Measurements from ENCODE around the gene LECT2.

LECT2 gene

GRCh38 chr5:135954899-135955298 is at the start of gene LECT2:
LECT2 (minus strand) TSS chr5:135954983; CDS start chr5:135954833, 150 bp downstream.
- no peak for DNase-seq

GRCh38 chr5:136004436-136004835 is 49.7 kb upstream of the LECT2 start:
- DNase-seq, result no peak

DNA sequence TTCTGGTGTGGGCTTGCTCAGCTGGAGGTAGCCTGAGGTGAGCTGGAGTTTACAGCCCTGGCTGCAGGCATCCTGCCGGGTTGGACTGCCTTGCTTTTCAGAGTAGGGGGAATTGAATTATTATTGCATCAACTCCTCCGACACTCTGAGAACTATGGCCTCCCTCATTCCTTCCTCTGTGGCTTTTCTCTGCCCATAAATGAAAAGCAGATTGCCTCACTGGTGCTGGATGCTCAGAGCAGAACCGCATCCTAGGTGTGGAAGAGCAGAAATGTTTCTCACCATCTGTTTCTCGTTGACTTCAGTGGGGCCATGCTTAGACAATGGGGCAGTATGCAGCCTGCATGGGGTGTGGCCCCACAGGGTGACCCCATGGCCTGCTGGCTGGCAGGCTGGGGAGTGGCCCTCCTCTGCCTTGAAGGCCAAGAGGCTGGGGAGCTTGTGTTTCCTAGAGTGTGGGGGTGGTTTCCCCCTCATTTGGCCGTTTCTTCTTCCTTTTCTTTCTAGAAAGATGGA is 46.7 kb upstream of the LECT2 start:
- DNase-seq, result no peak

DNA sequence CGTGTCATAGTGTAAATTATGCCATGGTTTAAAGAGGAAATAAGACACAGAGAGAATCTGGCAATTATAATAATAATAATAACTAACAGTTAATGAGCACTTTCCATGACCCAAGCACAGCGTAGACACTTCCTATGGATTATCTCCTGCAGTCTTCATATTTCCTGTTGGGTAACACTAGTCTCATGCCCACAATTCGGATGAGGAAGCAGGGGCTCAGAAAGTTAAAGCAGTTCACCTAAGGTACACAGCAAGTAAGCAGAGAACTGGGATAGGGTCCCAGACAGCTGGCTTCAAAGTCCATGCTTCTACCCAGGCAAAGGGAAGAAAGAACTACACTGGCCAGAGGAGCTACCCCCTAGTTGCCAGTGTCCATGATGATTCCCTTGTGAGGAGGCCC is 46.1 kb upstream of the LECT2 start:
- no peak for DNase-seq

GRCh38 chr5:136000147-136000546 is 45.4 kb upstream of the LECT2 start:
- DNase-seq, result no peak

GRCh38 chr5:135999406-136000139 is 44.8 kb upstream of the LECT2 start:
- peak; percentile 23 for DNase-seq

GRCh38 chr5:135998889-135999288 is 44.1 kb upstream of the LECT2 start:
- no peak for DNase-seq

DNA sequence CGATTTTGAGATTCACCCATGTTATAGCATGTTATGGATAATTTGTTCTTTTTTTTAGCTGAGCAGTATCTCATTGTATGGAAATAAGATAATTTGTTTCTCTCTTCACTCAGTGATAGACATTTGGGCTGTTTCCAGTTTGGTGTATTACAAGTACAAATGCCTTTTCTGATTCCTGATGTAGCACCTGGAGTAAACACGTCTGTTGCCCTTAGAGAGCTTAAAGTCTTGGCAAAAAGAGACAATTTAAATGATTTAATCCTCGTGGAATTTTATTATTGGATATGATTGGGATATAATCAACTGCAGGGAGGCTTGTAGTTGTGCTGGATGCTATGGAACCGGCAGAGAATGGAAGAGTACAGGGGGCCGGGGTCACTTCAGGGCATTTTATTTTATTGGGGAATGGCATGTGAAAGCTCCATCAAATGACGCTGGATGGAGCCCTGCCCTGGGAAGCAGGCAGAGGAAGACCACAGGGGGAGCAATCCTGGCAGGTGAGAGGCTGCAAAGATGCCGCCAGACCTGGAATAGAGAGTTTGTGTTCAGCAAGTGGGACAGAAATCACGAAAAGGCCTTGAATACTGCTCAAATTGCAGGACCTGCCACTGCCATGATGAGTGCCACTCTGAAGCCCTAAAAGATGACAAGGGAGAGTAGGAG is 43.0 kb upstream of the LECT2 start:
- no peak for DNase-seq

- DNase-seq, result no peak
Observed at GRCh38 chr5:135996611-135997010, 41.8 kb upstream of the LECT2 start.

- DNase-seq, result no peak
Observed at GRCh38 chr5:135995976-135996375, 41.2 kb upstream of the LECT2 start.

GRCh38 chr5:135993880-135994636 is 39.3 kb upstream of the LECT2 start:
- DNase-seq, result no peak

- DNase-seq, result no peak
Observed at GRCh38 chr5:135993335-135993879, 38.6 kb upstream of the LECT2 start.

- DNase-seq, result no peak
Observed at GRCh38 chr5:135991429-135991828, 36.6 kb upstream of the LECT2 start.

- no peak for DNase-seq
Observed at GRCh38 chr5:135990528-135991255, 35.9 kb upstream of the LECT2 start.

GRCh38 chr5:135989686-135990085 is 34.9 kb upstream of the LECT2 start:
- DNase-seq, result no peak

GRCh38 chr5:135988546-135988945 is 33.8 kb upstream of the LECT2 start:
- DNase-seq, result no peak

- DNase-seq, result no peak
Observed at GRCh38 chr5:135986891-135987401, 32.2 kb upstream of the LECT2 start.

DNA sequence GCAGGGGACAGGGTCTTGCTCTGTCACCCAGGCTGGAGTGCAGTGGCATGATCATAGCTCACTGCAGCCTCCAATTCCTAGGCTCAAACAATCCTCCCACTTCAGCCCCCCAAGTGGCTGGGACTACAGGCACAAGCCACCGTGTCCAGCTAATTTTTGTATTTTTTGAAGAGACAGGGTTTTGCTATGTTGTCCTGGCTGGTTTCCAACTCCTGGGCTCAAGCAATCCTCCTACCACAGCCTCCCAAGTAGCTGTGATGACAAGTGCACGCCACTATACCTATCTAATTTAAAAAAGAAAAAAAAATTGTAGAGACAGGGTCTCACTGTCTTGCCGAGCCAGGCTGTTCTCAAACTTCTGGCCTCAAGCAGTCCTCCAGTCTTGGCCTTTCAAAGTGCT is 31.6 kb upstream of the LECT2 start:
- no peak for DNase-seq

DNA sequence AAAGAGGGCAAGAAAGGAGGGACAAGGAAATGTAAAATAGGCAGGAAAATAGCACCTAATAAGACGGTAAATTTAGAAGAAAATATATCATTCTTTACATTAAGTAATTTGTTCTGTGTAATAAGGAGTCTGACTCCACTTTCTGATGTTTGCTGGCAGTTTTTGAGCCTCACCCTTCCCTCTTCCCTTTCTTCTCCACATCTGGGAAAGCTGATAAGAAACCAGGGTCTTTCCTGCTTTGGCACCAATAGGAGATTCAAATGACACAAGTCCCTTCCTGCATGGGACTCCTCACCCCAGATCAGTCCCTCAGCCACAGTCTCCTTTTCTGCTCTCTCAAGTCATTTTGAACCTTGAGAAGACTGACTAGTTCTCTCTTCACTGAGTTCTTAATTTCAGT is 31.2 kb upstream of the LECT2 start:
- DNase-seq, result no peak

DNA sequence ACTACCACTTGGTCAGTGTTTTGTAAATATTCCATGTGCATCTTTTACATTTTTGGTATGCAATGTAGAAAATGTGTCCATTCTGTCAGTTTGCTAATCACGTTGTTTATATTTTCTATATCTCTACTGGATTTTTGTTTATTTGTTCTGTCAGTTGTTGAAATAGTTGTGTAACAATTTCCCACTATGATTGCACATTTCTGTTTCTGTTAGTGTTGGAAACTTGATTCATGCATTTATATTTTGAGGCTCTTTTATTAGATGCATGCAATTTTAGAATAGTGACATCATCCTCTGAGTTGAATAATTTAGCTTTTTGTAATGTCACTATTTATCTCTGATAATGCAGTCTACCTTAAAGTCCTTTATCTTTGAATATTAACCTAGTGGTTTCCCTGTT is 25.8 kb upstream of the LECT2 start:
- DNase-seq, result no peak

- no peak for DNase-seq
Observed at GRCh38 chr5:135979510-135979909, 24.7 kb upstream of the LECT2 start.

DNA sequence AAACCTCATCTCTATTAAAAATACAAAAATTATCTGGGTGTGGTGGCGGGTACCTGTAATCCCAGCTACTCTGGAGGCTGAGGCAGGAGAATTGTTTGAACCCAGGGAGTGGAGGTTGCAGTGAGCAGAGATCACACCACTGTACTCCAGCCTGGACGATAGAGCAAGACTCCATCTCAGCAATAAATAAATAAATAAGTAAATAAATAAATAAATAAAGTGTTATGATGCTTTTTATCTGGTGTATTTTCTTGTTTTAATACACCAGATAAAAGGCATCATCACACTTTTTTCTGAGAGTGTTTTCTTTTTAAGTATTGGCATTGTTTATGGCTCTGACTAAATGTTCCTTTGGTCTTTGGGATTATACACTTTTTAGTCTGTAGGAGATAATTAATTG is 24.2 kb upstream of the LECT2 start:
- no peak for DNase-seq

Data from CD4-positive, alpha-beta T cell treated with Interferon gamma for 1 hour (primary cell).